GM12878 (cell line): ENCODE results near the gene PROZ. TPM values are rescaled to one million over a fixed set of nuclear protein-coding genes. Genes with fewer than 3 reads are reported as not detected.

ENCODE experiments used
- ATAC-seq: fragments of 200-7000 bp; cut with Tn5 transposase; 3 replicates; pipeline ENCODE4 v1.9.1; 2020; ENCODE audit warnings: mild to moderate bottlenecking, moderate library complexity
- BruUV-seq: library from RNA; stranded (reverse); fragments of 400-500 nt; replicated peaks from 2 replicates; lab custom pipeline; 2021; lab: Mats Ljungman, UMichigan
- CTCF ChIA-PET: fragments of 300-600 bp; sonication (Branson Sonifier 250); formaldehyde crosslinking; extraction: SDS; loops from one replicate; lab custom pipeline; 2021; ENCODE audit warnings: inconsistent platforms; lab: Yijun Ruan, JAX
- POLR2A ChIA-PET: fragments of 350-600 bp; formaldehyde crosslinking; extraction: SDS; loops from one replicate; lab custom pipeline; 2021; ENCODE audit warnings: inconsistent platforms; lab: Charles Lee
- RAD21 ChIA-PET: fragments of 300-600 bp; sonication (Branson Sonifier 250); formaldehyde crosslinking; loops from one replicate; lab custom pipeline; 2023; ENCODE audit warnings: antibody characterized with exemption; ENCODE audit not compliant: unreplicated experiment; lab: Charles Lee
- SMC1A ChIA-PET: fragments of 300-600 bp; sonication (Branson Sonifier 250); formaldehyde crosslinking; loops from one replicate; lab custom pipeline; 2023; ENCODE audit not compliant: unreplicated experiment, uncharacterized antibody; lab: Charles Lee
- DNase-seq: peaks from one replicate; pipeline ENCODE4 v3.0.0-alpha.2; 2011; ENCODE audit warnings: low read depth, low spot score
- FAIRE-seq: peaks from 3 replicates; lab custom pipeline; 2011; peaks lifted over from hg19 to GRCh38; lab: Jason Lieb, UNC
- H2AFZ ChIP-seq: 2 replicates; pipeline ENCODE4 v1.6.0; 2011; ENCODE audit warnings: low read depth, low read length, control low read depth; ENCODE audit not compliant: control insufficient read depth
- H3K27ac ChIP-seq: 2 replicates; pipeline ENCODE4 v1.5.1; 2011; ENCODE audit warnings: control low read depth; ENCODE audit not compliant: control insufficient read depth, insufficient read depth
- H3K27me3 ChIP-seq, 2 experiments: replicated peaks in 1 of 2; 2 replicates each; pipeline versions ENCODE4 v1.6.0 to v1.6.1; 2011; ENCODE audit warnings: low read length in 1 of 2; ENCODE audit not compliant: control insufficient read depth in 2 of 2, insufficient read depth in 2 of 2
- H3K36me3 ChIP-seq, 2 experiments: 2 replicates each; pipeline ENCODE4 v1.5.1; 2011; ENCODE audit warnings: low read length in 1 of 2; ENCODE audit not compliant: control insufficient read depth in 2 of 2, insufficient read depth in 2 of 2
- H3K4me1 ChIP-seq: 2 replicates; pipeline ENCODE4 v1.6.1; 2011; ENCODE audit warnings: mild to moderate bottlenecking, low read length, moderate library complexity, mixed read lengths; ENCODE audit not compliant: control insufficient read depth, insufficient read depth
- H3K4me2 ChIP-seq: 2 replicates; pipeline ENCODE4 v1.6.0; 2011; ENCODE audit warnings: control low read depth; ENCODE audit not compliant: control insufficient read depth, insufficient read depth
- H3K4me3 ChIP-seq: fragments of 200-600 bp; sonication (generic); 2 replicates; pipeline ENCODE4 v1.5.1; 2016
- H3K79me2 ChIP-seq: 2 replicates; pipeline ENCODE4 v1.6.0; 2011; ENCODE audit warnings: low read length; ENCODE audit not compliant: control insufficient read depth, insufficient read depth
- H3K9ac ChIP-seq: 2 replicates; pipeline ENCODE4 v1.8.0; 2011; ENCODE audit warnings: low read length, control low read depth, mixed read lengths; ENCODE audit not compliant: control insufficient read depth, insufficient read depth
- H3K9me3 ChIP-seq: replicated peaks from 3 replicates; pipeline ENCODE4 v1.5.1; 2011; ENCODE audit warnings: mild to moderate bottlenecking, low read length; ENCODE audit not compliant: control insufficient read depth, insufficient read depth
- H4K20me1 ChIP-seq: 2 replicates; pipeline ENCODE4 v1.6.0; 2011; ENCODE audit not compliant: control insufficient read depth, insufficient read depth
- CBX5 ChIP-seq: sonication (generic); IDR thresholded peaks from 2 replicates; pipeline ENCODE4 v1.6.1; 2016; ENCODE audit warnings: low read depth, moderate library complexity, mild to moderate bottlenecking, inconsistent platforms
- E2F8 ChIP-seq: fragments of 450-650 bp; IDR thresholded peaks from 2 replicates; pipeline ENCODE4 v1.6.1; 2018; ENCODE audit warnings: mild to moderate bottlenecking, low read depth, moderate library complexity; ENCODE audit not compliant: partially characterized antibody
- JUNB ChIP-seq: IDR thresholded peaks from 2 replicates; pipeline ENCODE4 v1.6.1; 2016; ENCODE audit warnings: antibody characterized with exemption, mild to moderate bottlenecking
- MLLT1 ChIP-seq: fragments of 450-650 bp; IDR thresholded peaks from 2 replicates; pipeline ENCODE4 v1.6.1; 2016; ENCODE audit warnings: mild to moderate bottlenecking
- NRF1 ChIP-seq: conservative IDR thresholded peaks from 2 replicates; pipeline ENCODE4 v1.6.1; 2011; ENCODE audit warnings: mild to moderate bottlenecking, low read depth, low read length, improper control_type of control experiment
- PML ChIP-seq: IDR thresholded peaks from 2 replicates; pipeline ENCODE4 v1.6.1; 2012; ENCODE audit warnings: low read length, inconsistent platforms
- SMAD1 ChIP-seq: fragments of 450-650 bp; IDR thresholded peaks from 2 replicates; pipeline ENCODE4 v1.6.1; 2018; ENCODE audit warnings: mild to moderate bottlenecking, low read depth; ENCODE audit not compliant: partially characterized antibody
- ZNF207 ChIP-seq: fragments of 450-650 bp; IDR thresholded peaks from 2 replicates; pipeline ENCODE4 v1.6.1; 2014; ENCODE audit warnings: antibody characterized with exemption, mild to moderate bottlenecking, borderline replicate concordance
- ZZZ3 ChIP-seq: IDR thresholded peaks from 2 replicates; pipeline ENCODE4 v1.6.1; 2011; ENCODE audit warnings: low read depth; ENCODE audit not compliant: control insufficient read depth, insufficient read length
- WGBS: methylation state at CpG from one replicate; pipeline ENCODE4 v1.1.6; 2016; ENCODE audit warnings: low lambda C conversion rate; ENCODE audit not compliant: insufficient replicate concordance, insufficient coverage; ENCODE audit errors: missing lambda C conversion rate; 5-methylcytosine and 5-hydroxymethylcytosine counted together
- in situ Hi-C: fragments of 300-500 bp; cut with MboI; formaldehyde crosslinking; loops from 9 replicates; pipeline ENCODE4 v1.14.3; 2018; ENCODE audit warnings: mixed read lengths
- intact Hi-C: fragments of 100-400 bp; cut with micrococcal nuclease; formaldehyde crosslinking; loops from one replicate; pipeline ENCODE4 v1.14.2; 2022; ENCODE audit not compliant: unreplicated experiment
- polyA plus RNA-seq, 11 experiments: library from polyadenylated mRNA; depleted of rRNA in 4 of 11; unstranded in 6 of 11; stranded (reverse) in 5 of 11; fragments of >200 nt; fragmentation: Nextera tagmentation in 4 of 11; fragmentation: Illumina TruSeq in 1 of 11; extraction: Ambion mirVana in 4 of 11; extraction: Trizol in 1 of 11; gene quantifications; 1 replicate in 1 of 11; 2 replicates in 10 of 11; pipeline versions ENCODE4 v1.2.1 to v1.2.3, GENCODE V29; 2011 to 2016; ENCODE audit warnings: inconsistent platforms in 2 of 11, missing spikeins in 2 of 11, low read depth in 1 of 11
- total RNA-seq, 4 experiments: library from RNA; depleted of rRNA in 3 of 4; stranded (reverse); fragments of >200 nt in 3 of 4; fragmentation: Illumina TruSeq in 1 of 4; extraction: Trizol in 1 of 4; gene quantifications; 2 replicates each; pipeline versions ENCODE4 v1.2.1 to v1.2.3, GENCODE V29; 2013 to 2021
- TF ChIP-seq, protein P1 (sequence below): IDR thresholded peaks from 2 replicates; pipeline ENCODE4 v1.6.1; 2011; ENCODE audit warnings: mild to moderate bottlenecking, low read depth, low read length, moderate library complexity; ENCODE audit not compliant: insufficient replicate concordance
- TF ChIP-seq, protein P2 (sequence below): fragments of 450-650 bp; IDR thresholded peaks from 2 replicates; pipeline ENCODE4 v1.6.1; 2017; ENCODE audit warnings: low read depth, mild to moderate bottlenecking, moderate library complexity

PROZ gene
- total and polyA plus RNA-seq, 10 of the 15 experiments (the other 5 are each of a cell fraction or from before 2014, with no cell fraction given) = 0.07 to 0.24 (median 0.21) TPM; not detected in 7

GRCh38 chr13:113116871-113117271 is 41.6 kb upstream of the PROZ start:
- ChIA-PET RAD21 (no interaction called here), POLR2A (no interaction called here), CTCF (no interaction called here), SMC1A (no interaction called here)
- Histone ChIP-seq H3K79me2 (no peaks in the 10 kb centered on the region), H3K36me3 (no peaks in the 10 kb centered on the region), H3K9me3 (no peaks in the 10 kb centered on the region), H4K20me1 (no peaks in the 10 kb centered on the region), H3K4me3 (no peak overlapping the region), H3K9ac (no peak overlapping the region), H3K27ac (no peak overlapping the region), H3K4me1 (no peaks in the 10 kb centered on the region), H3K4me2 (no peak overlapping the region), H2AFZ (no peak overlapping the region), H3K27me3 (no peaks in the 10 kb centered on the region)
- in situ Hi-C loops (no loop called here), intact Hi-C loops (no loop called here)
- ATAC-seq (no peak), FAIRE-seq (no peak), DNase-seq (no peak)
- 37% methylated on average over 10 of the region's 10 CpGs for WGBS
- no TSS peak for BruUV-seq
- TF ChIP-seq NRF1 (no peak), CBX5 (no peak), E2F8 (no peak), MLLT1 (no peak), ZNF207 (no peak), SMAD1 (no peak), JUNB (no peak), PML (no peak), ZZZ3 (no peak)
- TF ChIP-seq, protein P1, sequence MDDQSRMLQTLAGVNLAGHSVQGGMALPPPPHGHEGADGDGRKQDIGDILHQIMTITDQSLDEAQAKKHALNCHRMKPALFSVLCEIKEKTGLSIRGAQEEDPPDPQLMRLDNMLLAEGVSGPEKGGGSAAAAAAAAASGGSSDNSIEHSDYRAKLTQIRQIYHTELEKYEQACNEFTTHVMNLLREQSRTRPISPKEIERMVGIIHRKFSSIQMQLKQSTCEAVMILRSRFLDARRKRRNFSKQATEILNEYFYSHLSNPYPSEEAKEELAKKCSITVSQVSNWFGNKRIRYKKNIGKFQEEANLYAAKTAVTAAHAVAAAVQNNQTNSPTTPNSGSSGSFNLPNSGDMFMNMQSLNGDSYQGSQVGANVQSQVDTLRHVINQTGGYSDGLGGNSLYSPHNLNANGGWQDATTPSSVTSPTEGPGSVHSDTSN = no peak
- TF ChIP-seq, protein P2, sequence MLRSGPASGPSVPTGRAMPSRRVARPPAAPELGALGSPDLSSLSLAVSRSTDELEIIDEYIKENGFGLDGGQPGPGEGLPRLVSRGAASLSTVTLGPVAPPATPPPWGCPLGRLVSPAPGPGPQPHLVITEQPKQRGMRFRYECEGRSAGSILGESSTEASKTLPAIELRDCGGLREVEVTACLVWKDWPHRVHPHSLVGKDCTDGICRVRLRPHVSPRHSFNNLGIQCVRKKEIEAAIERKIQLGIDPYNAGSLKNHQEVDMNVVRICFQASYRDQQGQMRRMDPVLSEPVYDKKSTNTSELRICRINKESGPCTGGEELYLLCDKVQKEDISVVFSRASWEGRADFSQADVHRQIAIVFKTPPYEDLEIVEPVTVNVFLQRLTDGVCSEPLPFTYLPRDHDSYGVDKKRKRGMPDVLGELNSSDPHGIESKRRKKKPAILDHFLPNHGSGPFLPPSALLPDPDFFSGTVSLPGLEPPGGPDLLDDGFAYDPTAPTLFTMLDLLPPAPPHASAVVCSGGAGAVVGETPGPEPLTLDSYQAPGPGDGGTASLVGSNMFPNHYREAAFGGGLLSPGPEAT = no peak
